Type B pancreatic cell (in vitro differentiated cells): ENCODE results near the gene UBC. TPM values are rescaled to one million over a fixed set of nuclear protein-coding genes. Genes with fewer than 3 reads are reported as not detected.

Source experiments
- DNase-seq: peaks from one replicate; pipeline ENCODE4 v3.0.0; 2021; ENCODE audit warnings: mixed read lengths; ENCODE audit not compliant: unreplicated experiment; ENCODE audit errors: extremely low spot score
- H3K27ac Mint-ChIP-seq: 2 replicates; pipeline ENCODE4 v1.8.0; 2021; ENCODE audit warnings: mild to moderate bottlenecking, mixed read lengths
- H3K27me3 Mint-ChIP-seq: 2 replicates; pipeline ENCODE4 v1.8.0; 2021; ENCODE audit warnings: mixed read lengths
- H3K36me3 Mint-ChIP-seq: 2 replicates; pipeline ENCODE4 v1.8.0; 2021; ENCODE audit warnings: mixed read lengths
- H3K4me1 Mint-ChIP-seq: one replicate; pipeline ENCODE4 v1.8.0; 2021; ENCODE audit warnings: mixed read lengths; ENCODE audit not compliant: unreplicated experiment
- H3K4me3 Mint-ChIP-seq: 2 replicates; pipeline ENCODE4 v1.8.0; 2021; ENCODE audit warnings: mild to moderate bottlenecking, mixed read lengths
- H3K9me3 Mint-ChIP-seq: 2 replicates; pipeline ENCODE4 v1.8.0; 2021; ENCODE audit warnings: mixed read lengths
- total RNA-seq: library from RNA; stranded (reverse); gene quantifications from 2 replicates; pipeline ENCODE4 v1.2.1, GENCODE V29; 2021; ENCODE audit warnings: low replicate concordance
- TF ChIP-seq, protein P1 (sequence below): fragments of 200-600 bp; sonication (generic); conservative IDR thresholded peaks from 2 replicates; pipeline ENCODE4 v1.5.0; 2021; ENCODE audit warnings: antibody characterized with exemption, mild to moderate bottlenecking

Gene UBC
- total RNA-seq, 1 donor from 2014 or later, result 761 TPM

DNA sequence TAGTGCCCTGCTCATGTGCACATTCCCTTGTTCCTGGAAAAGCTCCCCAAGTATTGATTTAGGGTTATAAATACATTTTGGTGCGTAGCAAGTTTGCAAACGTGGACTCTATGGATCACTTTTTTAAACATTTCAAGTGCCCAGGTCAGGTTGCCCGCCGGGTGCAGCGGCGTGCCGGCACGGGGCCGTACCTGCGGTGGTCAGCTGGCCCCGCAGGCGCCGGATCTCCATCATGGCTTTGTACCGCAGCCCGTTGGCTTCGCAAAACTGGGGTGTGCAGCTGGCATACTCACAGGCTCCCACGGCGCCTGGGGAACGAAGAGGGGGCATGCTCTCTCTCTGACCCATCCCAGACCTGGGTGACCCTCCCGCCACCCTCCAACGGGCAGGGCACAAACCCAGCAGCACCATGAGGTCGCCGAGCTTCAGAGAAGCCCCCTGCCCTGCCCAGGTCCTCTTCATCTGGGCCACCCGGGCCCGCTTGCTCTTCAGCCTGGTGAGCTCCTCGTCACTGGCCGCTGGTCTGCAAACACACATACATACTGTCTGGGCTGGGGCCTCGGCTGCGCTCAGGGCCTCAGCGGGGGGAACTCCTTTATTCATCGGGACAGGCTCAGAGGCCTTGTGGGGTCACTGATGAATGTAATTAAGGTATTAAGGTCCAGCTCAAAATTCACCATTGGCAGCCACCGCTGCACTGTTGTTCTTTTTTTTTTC lies 39.4 kb upstream of the UBC start:
- Mint-ChIP-seq H3K4me3 (no peak overlapping the region), H3K9me3 (no peaks in the 10 kb centered on the region), H3K36me3 (peaks cover 5% of the 10 kb centered on the region), H3K27ac (no peak overlapping the region), H3K4me1 (no peaks in the 10 kb centered on the region), H3K27me3 (no peaks in the 10 kb centered on the region)
- TF ChIP-seq, protein P1, sequence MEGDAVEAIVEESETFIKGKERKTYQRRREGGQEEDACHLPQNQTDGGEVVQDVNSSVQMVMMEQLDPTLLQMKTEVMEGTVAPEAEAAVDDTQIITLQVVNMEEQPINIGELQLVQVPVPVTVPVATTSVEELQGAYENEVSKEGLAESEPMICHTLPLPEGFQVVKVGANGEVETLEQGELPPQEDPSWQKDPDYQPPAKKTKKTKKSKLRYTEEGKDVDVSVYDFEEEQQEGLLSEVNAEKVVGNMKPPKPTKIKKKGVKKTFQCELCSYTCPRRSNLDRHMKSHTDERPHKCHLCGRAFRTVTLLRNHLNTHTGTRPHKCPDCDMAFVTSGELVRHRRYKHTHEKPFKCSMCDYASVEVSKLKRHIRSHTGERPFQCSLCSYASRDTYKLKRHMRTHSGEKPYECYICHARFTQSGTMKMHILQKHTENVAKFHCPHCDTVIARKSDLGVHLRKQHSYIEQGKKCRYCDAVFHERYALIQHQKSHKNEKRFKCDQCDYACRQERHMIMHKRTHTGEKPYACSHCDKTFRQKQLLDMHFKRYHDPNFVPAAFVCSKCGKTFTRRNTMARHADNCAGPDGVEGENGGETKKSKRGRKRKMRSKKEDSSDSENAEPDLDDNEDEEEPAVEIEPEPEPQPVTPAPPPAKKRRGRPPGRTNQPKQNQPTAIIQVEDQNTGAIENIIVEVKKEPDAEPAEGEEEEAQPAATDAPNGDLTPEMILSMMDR, result no peak
- DNase-seq, result no peak

DNA sequence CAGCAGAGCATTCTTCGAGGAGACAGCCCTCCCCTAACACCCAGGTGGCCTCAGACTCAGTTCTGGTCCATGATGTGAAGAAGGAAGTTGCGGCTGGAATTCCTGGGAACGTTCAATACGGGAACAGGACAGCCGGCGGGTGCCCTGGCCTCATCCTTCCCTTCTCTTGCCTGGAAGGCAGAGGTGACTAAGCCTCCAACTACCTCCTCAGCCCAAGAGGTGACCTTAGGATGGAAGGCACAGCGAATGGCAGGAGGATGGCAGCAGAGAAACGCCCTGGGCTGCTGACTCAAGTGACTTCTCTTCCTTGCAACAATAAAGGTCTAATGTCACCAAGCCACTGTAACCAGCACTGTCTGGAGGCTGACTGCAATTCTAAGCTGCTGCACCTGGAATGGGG lies 38.4 kb upstream of the UBC start:
- H3K27me3 Mint-ChIP-seq, result no peaks in the 10 kb centered on the region
- DNase-seq, result no peak
- TF ChIP-seq, protein P1, result no peak
- no peak overlapping the region for H3K27ac Mint-ChIP-seq
- peaks cover 2% of the 10 kb centered on the region for H3K36me3 Mint-ChIP-seq
- no peaks in the 10 kb centered on the region for H3K4me1 Mint-ChIP-seq
- H3K4me3 Mint-ChIP-seq, result no peak overlapping the region
- H3K9me3 Mint-ChIP-seq, result no peaks in the 10 kb centered on the region

DNA sequence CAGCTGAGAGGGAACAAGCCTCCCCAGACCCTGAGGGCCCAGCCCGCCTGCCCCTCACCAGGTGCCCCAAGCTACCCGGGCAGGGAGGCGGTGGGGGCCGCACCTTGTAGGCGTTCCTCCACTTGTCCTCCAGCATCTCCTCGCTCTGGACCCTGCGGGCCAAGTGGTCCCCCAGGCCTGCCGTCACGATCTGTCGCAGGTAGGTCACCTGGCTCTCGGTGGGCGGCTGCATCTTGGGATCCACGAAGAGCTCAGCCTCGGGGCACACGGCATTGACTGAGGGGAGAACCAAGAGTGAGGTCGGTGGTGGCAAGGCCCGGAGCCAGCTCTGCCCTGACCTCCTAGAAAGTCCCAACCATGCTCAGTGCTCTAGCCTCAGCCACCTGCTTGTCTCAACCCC lies 37.8 kb upstream of the UBC start:
- Mint-ChIP-seq H3K4me1 (no peaks in the 10 kb centered on the region), H3K27me3 (no peaks in the 10 kb centered on the region), H3K4me3 (no peak overlapping the region), H3K36me3 (no peaks in the 10 kb centered on the region), H3K27ac (no peak overlapping the region), H3K9me3 (no peaks in the 10 kb centered on the region)
- no peak for DNase-seq
- TF ChIP-seq, protein P1, result no peak

DNA sequence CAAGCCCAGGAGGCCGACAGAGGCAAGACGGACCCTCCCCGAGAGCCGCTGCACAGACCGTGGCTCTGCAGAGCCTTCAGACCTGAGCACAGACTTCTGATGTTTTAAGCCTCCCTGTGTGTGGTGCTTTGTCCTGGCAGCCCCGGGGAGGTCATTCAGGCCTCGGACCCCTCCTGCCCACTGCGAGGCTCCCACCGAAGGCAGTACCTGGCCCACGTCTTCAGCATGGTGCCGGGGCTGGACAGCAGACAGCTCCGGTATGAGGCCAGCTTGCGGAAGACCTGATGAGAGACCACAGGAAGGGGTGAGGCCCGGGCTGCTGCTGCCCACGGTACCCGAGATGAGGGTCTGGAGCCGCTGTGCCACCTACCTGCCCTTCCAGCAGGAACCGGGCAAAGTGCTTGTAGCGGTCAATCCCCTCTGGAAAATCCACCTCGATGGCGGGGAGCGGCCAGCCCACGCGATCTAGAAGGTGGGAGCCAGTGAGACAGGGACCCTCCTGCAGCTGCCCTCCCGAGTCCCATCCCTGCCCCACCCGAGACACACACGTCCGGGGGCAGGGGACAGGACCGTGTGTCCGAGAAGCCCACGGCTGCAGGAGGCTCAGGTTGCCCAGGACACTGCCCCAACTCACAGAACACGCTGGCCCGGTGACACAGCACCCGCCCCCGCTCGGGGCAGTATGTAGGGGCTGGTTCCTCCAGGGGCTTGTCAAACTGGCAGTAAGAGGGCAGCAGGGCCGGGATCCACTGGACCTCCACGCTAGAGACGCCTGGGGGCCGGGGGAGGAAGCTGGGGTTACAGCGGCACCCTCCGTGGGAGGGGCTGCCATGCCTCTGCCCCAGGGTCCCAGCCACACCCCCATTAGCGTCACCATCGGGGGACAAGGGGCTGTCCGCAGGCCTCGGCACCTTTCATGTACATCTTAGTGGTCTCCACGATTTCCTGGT lies 35.6 kb upstream of the UBC start:
- Mint-ChIP-seq H3K27ac (no peak overlapping the region), H3K36me3 (peaks cover 7% of the 10 kb centered on the region), H3K9me3 (no peaks in the 10 kb centered on the region), H3K4me3 (no peak overlapping the region), H3K4me1 (no peaks in the 10 kb centered on the region), H3K27me3 (no peaks in the 10 kb centered on the region)
- TF ChIP-seq, protein P1, result no peak
- DNase-seq, result no peak

DNA sequence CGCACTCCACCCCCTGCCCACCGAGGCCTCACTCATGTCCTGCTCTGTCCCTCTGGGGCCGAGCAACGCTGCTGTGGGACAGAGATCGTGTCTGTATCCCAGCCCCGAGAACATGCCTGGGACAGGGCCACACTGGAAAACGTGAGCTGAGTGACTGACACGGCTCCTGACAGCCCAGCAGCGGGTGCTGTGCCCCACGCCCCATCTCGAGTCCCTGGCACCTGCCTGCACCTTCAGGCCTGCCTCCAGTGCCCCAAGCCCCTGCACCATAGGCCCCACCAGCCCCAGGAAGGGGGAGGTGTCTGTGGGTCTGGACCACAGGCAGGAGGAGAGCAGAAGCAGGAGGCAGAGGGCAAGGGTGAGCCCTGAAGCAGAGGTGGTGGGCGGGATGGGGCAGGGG lies 34.6 kb upstream of the UBC start:
- peaks cover 7% of the 10 kb centered on the region for H3K36me3 Mint-ChIP-seq
- no peak overlapping the region for H3K4me3 Mint-ChIP-seq
- no peak overlapping the region for H3K27ac Mint-ChIP-seq
- no peaks in the 10 kb centered on the region for H3K9me3 Mint-ChIP-seq
- TF ChIP-seq, protein P1, result no peak
- H3K4me1 Mint-ChIP-seq, result no peaks in the 10 kb centered on the region
- no peaks in the 10 kb centered on the region for H3K27me3 Mint-ChIP-seq
- no peak for DNase-seq
